OCI-LY1 (cell line): ENCODE data around the gene ITCH.

Experiments
- H2AFZ ChIP-seq: fragments of 200-600 bp; sonication (generic), shearing (Covaris generic); 2 replicates; pipeline ENCODE4 v1.6.0; 2014; ENCODE audit warnings: antibody characterized with exemption, mild to moderate bottlenecking, low read length
- H3F3A ChIP-seq: fragments of 200-600 bp; sonication (generic), shearing (Covaris generic); 2 replicates; pipeline ENCODE4 v1.6.0; 2014; ENCODE audit warnings: mild to moderate bottlenecking, antibody characterized with exemption, low read length, moderate library complexity; ENCODE audit not compliant: insufficient read depth
- H3K27ac ChIP-seq: fragments of 200-600 bp; sonication (generic); 2 replicates; pipeline ENCODE4 v1.5.1; 2014; ENCODE audit warnings: low read length, mixed run types, mild to moderate bottlenecking, low read depth; ENCODE audit not compliant: poor library complexity, severe bottlenecking
- H3K27me3 ChIP-seq: fragments of 200-600 bp; sonication (generic); 2 replicates; pipeline ENCODE4 v1.6.0; 2014; ENCODE audit warnings: antibody characterized with exemption, mild to moderate bottlenecking, low read length, moderate library complexity; ENCODE audit not compliant: insufficient read depth
- H3K36me3 ChIP-seq: fragments of 200-600 bp; sonication (generic); 2 replicates; pipeline ENCODE4 v1.6.1; 2014; ENCODE audit warnings: mild to moderate bottlenecking, antibody characterized with exemption, low read length, moderate library complexity, mixed read lengths; ENCODE audit not compliant: insufficient read depth
- H3K4me1 ChIP-seq: fragments of 200-600 bp; sonication (generic); 2 replicates; pipeline ENCODE4 v1.5.1; 2014; ENCODE audit warnings: mild to moderate bottlenecking, low read length, moderate library complexity; ENCODE audit not compliant: insufficient read depth, severe bottlenecking
- H3K4me2 ChIP-seq: fragments of 200-600 bp; sonication (generic), shearing (Covaris generic); 2 replicates; pipeline ENCODE4 v1.6.1; 2014; ENCODE audit warnings: low read length
- H3K4me3 ChIP-seq: fragments of 200-600 bp; sonication (generic); 2 replicates; pipeline ENCODE4 v1.5.1; 2014; ENCODE audit warnings: low read length, low read depth, mild to moderate bottlenecking, mixed read lengths; ENCODE audit not compliant: poor library complexity, severe bottlenecking
- H3K79me2 ChIP-seq: fragments of 200-600 bp; shearing (Covaris generic); 2 replicates; pipeline ENCODE4 v1.6.1; 2016; ENCODE audit warnings: mixed run types, low read length, mixed read lengths; ENCODE audit not compliant: insufficient read depth
- H3K9ac ChIP-seq: fragments of 200-600 bp; sonication (generic), shearing (Covaris generic); 2 replicates; pipeline ENCODE4 v1.6.1; 2014; ENCODE audit warnings: mild to moderate bottlenecking, low read length, mixed read lengths
- H3K9me2 ChIP-seq: fragments of 200-600 bp; sonication (generic), shearing (Covaris generic); 2 replicates; pipeline ENCODE4 v1.6.1; 2014; ENCODE audit warnings: low read depth, mild to moderate bottlenecking, low read length, mixed read lengths
- H3K9me3 ChIP-seq: fragments of 200-600 bp; shearing (Covaris generic); 2 replicates; pipeline ENCODE4 v1.6.1; 2014; ENCODE audit warnings: low read length, mixed read lengths
- H4K20me1 ChIP-seq: fragments of 200-600 bp; sonication (generic), shearing (Covaris generic); 2 replicates; pipeline ENCODE4 v1.6.0; 2016; ENCODE audit warnings: mild to moderate bottlenecking, low read length; ENCODE audit not compliant: insufficient read depth
- EZH2 ChIP-seq: fragments of 200-600 bp; sonication (generic), shearing (Covaris generic); IDR thresholded peaks from 2 replicates; pipeline ENCODE4 v1.8.0; 2017; ENCODE audit warnings: borderline replicate concordance, mixed run types, mild to moderate bottlenecking, antibody characterized with exemption, low read length, moderate library complexity, mixed read lengths
- TF ChIP-seq, protein P1 (sequence below): fragments of 200-600 bp; sonication (generic), shearing (Covaris generic); IDR thresholded peaks from 2 replicates; pipeline ENCODE4 v1.5.1; 2017; ENCODE audit warnings: mild to moderate bottlenecking, antibody characterized with exemption, low read length, moderate library complexity, mixed read lengths

Gene ITCH

DNA sequence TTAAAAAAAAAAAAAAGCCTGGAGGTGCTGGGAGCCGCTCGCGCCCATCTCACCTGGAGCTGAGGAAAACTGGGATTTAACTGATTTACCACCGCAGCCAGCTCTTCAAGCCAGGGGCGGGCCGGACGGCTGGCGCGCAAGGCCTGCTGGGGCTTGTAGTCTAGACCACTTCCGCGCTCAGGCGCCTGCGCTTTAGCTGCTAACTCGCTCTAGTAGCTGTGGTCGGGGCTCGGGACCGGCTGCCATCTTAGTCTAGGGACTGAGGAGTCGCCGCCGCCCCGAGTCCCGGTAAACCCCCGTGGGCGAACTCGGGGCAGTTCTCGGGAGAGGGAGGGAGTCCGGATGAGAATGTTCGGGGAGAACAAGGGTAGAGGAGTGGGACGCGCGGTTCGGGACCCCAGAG, at the start of gene ITCH:
Gene ITCH, plus strand, starts transcription at position 212 of the 403 bp plus-strand sequence. CDS start 30,539 bp downstream, outside the sequence.
- no peaks in the 10 kb centered on the region for H3F3A ChIP-seq
- H3K4me1 ChIP-seq, result peaks cover 51% of the 10 kb centered on the region
- H3K79me2 ChIP-seq, result peaks cover 42% of the 10 kb centered on the region
- peak within 1 kb of the TSS; percentile 26 for H3K27ac ChIP-seq
- H3K9ac ChIP-seq, result peak within 1 kb of the TSS; percentile 84
- H2AFZ ChIP-seq, result peak within 1 kb of the TSS; percentile 84
- TF ChIP-seq, protein P1, sequence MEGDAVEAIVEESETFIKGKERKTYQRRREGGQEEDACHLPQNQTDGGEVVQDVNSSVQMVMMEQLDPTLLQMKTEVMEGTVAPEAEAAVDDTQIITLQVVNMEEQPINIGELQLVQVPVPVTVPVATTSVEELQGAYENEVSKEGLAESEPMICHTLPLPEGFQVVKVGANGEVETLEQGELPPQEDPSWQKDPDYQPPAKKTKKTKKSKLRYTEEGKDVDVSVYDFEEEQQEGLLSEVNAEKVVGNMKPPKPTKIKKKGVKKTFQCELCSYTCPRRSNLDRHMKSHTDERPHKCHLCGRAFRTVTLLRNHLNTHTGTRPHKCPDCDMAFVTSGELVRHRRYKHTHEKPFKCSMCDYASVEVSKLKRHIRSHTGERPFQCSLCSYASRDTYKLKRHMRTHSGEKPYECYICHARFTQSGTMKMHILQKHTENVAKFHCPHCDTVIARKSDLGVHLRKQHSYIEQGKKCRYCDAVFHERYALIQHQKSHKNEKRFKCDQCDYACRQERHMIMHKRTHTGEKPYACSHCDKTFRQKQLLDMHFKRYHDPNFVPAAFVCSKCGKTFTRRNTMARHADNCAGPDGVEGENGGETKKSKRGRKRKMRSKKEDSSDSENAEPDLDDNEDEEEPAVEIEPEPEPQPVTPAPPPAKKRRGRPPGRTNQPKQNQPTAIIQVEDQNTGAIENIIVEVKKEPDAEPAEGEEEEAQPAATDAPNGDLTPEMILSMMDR, result no peak
- TF ChIP-seq EZH2, result no peak
- no peaks in the 10 kb centered on the region for H4K20me1 ChIP-seq
- no peaks in the 10 kb centered on the region for H3K9me2 ChIP-seq
- peak within 1 kb of the TSS; percentile 95 for H3K4me2 ChIP-seq
- H3K4me3 ChIP-seq, result peak within 1 kb of the TSS; percentile 90
- H3K9me3 ChIP-seq, result no peaks in the 10 kb centered on the region
- peaks cover 3% of the 10 kb centered on the region; the same call in 1 of the 2 replicates for H3K36me3 ChIP-seq
- H3K27me3 ChIP-seq, result no peaks in the 10 kb centered on the region

DNA sequence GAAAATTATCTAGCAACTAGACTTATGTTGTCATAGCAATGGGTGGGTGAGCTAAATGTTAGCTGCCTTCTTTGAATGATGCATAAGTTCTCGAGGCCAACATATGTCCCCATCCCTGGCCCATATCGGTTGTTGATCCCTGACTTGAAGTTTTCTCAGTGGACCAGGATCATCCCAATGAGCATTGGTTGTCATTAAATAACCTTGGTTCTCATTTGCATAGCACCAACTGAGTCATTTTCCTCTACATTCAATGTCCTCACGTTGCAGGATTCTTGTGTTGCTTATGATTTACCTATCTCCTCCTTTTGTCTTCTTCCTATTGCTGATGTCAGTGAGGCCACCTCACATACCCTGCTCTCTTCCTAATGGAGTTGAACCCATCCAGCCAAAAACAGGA, 47.8 kb upstream of the ITCH start:
- Histone ChIP-seq H3K9ac (no peak overlapping the region), H3K9me2 (no peaks in the 10 kb centered on the region), H3F3A (no peaks in the 10 kb centered on the region), H3K36me3 (no peaks in the 10 kb centered on the region), H3K27me3 (no peaks in the 10 kb centered on the region), H4K20me1 (no peaks in the 10 kb centered on the region), H3K27ac (no peak overlapping the region), H3K4me3 (no peak overlapping the region), H2AFZ (no peak overlapping the region), H3K4me2 (no peak overlapping the region), H3K9me3 (no peaks in the 10 kb centered on the region), H3K4me1 (peaks cover 16% of the 10 kb centered on the region), H3K79me2 (no peaks in the 10 kb centered on the region)
- no peak for TF ChIP-seq EZH2
- TF ChIP-seq, protein P1, result no peak

DNA sequence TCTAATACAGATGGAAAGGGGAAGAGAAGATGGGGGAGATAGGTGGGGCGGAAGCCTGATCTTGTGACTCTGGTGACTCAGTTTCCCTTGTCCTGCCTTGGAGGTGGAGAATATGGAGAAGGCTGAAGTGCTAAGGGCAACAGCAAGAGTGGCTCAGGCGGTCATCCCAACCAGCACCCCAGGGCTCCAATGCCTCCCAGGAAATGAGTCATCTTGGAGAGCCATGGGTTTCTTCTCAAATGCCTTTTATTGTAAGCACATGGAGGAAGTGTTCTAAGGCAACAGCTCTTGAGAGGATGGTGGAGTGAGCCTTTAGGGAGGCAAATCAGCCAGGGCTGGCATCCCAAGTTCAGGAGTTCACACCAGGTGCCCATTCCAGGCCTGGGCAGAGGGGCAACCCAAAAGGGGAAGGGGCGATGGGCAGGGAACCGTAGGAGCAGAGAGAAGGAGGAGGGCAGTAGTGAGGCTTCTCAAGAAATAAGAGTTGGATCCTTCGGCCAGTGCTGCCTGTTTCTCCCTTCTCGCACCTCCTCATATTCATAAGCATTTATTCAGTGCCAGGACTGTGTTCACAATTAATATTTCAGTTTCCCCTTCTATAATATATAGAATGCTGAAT, 46.8 kb upstream of the ITCH start:
- Histone ChIP-seq H3K9me2 (no peaks in the 10 kb centered on the region), H3K4me2 (no peak overlapping the region)
- TF ChIP-seq EZH2, result no peak
- TF ChIP-seq, protein P1, result no peak

More for the DNA sequence above, 46.8 kb upstream of the ITCH start:
- Histone ChIP-seq H3K4me3 (no peak overlapping the region), H3K4me1 (peaks cover 13% of the 10 kb centered on the region), H3K27ac (no peak overlapping the region), H3K9ac (no peak overlapping the region), H3K79me2 (no peaks in the 10 kb centered on the region), H4K20me1 (no peaks in the 10 kb centered on the region), H3K27me3 (no peaks in the 10 kb centered on the region), H2AFZ (no peak overlapping the region), H3K9me3 (no peaks in the 10 kb centered on the region), H3K36me3 (no peaks in the 10 kb centered on the region), H3F3A (no peaks in the 10 kb centered on the region)
